ENCODE data around the gene CLCN6. TPM values are rescaled to one million over a fixed set of nuclear protein-coding genes. Genes with fewer than 3 reads are reported as not detected.

The CLCN6 gene
- polyA plus RNA-seq, 3 donors from 2014 or later, result 1.1 to 3.6 (median 1.5) TPM

DNA sequence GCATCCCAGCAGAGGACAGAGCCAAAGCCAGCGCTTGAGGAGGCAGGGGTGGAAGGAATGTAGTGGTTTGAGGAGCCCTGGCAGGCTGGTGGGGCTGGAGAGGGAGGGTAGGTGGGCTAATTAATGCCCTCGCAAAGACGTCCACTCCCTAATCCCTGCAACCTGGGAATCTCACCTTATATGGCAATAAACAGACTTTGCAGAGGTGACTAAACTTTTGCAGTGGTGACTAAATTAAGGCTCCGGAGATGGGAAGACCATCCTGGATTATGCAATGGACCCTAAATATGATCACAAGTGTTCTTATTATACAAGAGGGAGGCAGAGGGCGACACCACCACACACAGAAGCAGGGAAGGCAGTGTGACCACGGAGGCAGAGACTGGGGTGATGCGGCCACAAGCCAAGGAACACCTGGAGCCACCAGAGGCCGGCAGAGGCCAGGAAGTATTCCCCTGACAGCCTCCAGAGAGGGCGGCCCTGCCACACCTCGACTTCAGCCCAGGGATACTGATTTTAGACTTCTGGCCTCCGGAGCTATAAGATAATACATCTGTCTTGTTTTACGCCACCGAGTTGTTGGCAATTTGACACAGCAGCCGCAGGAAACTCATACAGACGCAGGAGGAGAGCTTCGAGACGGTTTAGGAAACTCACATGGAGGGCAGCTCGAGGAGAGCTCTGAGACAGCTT, 75.9 kb downstream of the CLCN6 start:
- Mint-ChIP-seq H3K4me3 (no peak overlapping the region), H3K27me3 (ENCODE audit: low read depth in 3 of 3) (peaks cover 0 to 2% (median 1%) of the 10 kb centered on the region in 3 donors), H3K9me3 (no peaks in the 10 kb centered on the region), H3K36me3 (no peaks in the 10 kb centered on the region), H3K27ac (no peak overlapping the region), H3K4me1 (no peaks in the 10 kb centered on the region)
- DNase-seq, result no peak

GRCh38 chr1:11882814-11883538, 77.0 kb downstream of the CLCN6 start:
- Mint-ChIP-seq H3K36me3 (no peaks in the 10 kb centered on the region), H3K9me3 (no peaks in the 10 kb centered on the region), H3K27ac (no peak overlapping the region), H3K4me1 (no peaks in the 10 kb centered on the region), H3K4me3 (no peak overlapping the region), H3K27me3 (ENCODE audit: low read depth in 3 of 3) (peaks cover 0 to 2% (median 1%) of the 10 kb centered on the region in 3 donors)
- DNase-seq, result no peak

GRCh38 chr1:11885916-11886315, 79.9 kb downstream of the CLCN6 start:
- Mint-ChIP-seq H3K27ac (no peak overlapping the region), H3K4me1 (no peaks in the 10 kb centered on the region), H3K36me3 (no peaks in the 10 kb centered on the region), H3K4me3 (no peak overlapping the region), H3K9me3 (no peaks in the 10 kb centered on the region), H3K27me3 (ENCODE audit: low read depth in 3 of 3) (peaks cover 0 to 5% (median 1%) of the 10 kb centered on the region in 3 donors)
- DNase-seq, result no peak

GRCh38 chr1:11886986-11887665, 81.1 kb downstream of the CLCN6 start:
- Mint-ChIP-seq H3K27me3 (ENCODE audit: low read depth in 3 of 3) (peaks cover 0 to 3% (median 1%) of the 10 kb centered on the region in 3 donors), H3K4me3 (no peak overlapping the region), H3K4me1 (no peaks in the 10 kb centered on the region), H3K27ac (no peak overlapping the region), H3K9me3 (no peaks in the 10 kb centered on the region), H3K36me3 (no peaks in the 10 kb centered on the region)
- no peak for DNase-seq

- H3K27me3 Mint-ChIP-seq (ENCODE audit: low read depth in 3 of 3), result peaks cover 0 to 3% (median 1%) of the 10 kb centered on the region in 3 donors
- H3K27ac Mint-ChIP-seq, result no peak overlapping the region
- DNase-seq, result no peak
- no peaks in the 10 kb centered on the region for H3K4me1 Mint-ChIP-seq
- H3K9me3 Mint-ChIP-seq, result no peaks in the 10 kb centered on the region
- no peak overlapping the region for H3K4me3 Mint-ChIP-seq
- no peaks in the 10 kb centered on the region for H3K36me3 Mint-ChIP-seq
Measured at GRCh38 chr1:11887666-11888007, 81.6 kb downstream of the CLCN6 start.

DNA sequence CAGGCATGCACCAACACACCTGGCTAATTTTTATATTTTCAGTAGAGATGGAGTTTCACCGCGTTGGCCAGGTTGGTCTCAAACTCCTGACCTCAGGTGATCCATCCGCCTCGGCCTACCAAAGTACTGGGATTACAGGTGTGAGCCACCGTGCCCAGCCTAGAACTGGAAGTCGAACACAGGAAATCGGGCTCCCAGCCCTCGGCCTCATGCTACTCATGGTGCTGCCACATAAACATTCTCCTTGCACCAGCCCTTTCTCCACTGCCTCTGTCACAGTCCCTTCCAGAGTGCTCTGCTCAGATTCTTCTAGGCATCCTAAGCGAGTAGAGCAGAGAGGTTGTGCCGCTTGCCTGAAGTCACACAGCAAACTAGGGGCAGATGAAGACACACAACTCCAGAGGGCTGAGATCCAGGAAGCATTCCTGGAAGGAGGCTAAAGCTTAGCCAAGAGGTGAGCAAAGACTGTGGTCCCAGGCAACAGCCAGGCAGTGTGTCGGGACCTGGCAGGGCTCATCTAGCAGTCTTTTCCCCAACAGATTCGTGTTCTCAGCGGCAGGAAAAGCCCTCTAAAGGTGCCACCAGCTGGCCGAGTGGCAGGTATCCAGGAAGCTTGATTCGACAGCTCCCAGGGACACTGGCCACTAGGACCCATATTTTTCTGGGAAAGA, 82.3 kb downstream of the CLCN6 start:
- H3K27ac Mint-ChIP-seq, result no peak overlapping the region
- no peaks in the 10 kb centered on the region for H3K36me3 Mint-ChIP-seq
- no peaks in the 10 kb centered on the region for H3K4me1 Mint-ChIP-seq
- DNase-seq, result no peak
- H3K4me3 Mint-ChIP-seq, result no peak overlapping the region
- H3K27me3 Mint-ChIP-seq (ENCODE audit: low read depth in 3 of 3), result peaks cover 0 to 3% (median 0%) of the 10 kb centered on the region in 3 donors
- H3K9me3 Mint-ChIP-seq, result no peaks in the 10 kb centered on the region

DNA sequence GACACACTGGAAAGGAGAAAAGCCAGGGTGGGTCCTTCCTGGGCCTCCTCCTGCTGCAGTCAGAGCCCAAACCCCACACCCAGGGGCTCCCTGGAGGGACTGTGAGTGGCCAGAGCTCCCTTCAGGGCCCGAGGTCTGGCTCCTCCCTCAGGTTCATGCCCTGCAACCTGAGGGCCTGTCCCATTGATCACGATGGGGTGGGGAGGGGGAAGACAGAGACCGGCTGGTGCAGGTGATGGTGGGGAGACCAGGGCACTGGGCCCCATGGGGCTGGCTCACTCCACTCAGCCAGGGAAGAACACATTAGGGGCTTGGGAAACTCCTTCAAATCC, 82.9 kb downstream of the CLCN6 start:
- H3K4me3 Mint-ChIP-seq, result no peak overlapping the region
- no peak for DNase-seq
- H3K27ac Mint-ChIP-seq, result no peak overlapping the region
- H3K9me3 Mint-ChIP-seq, result no peaks in the 10 kb centered on the region
- H3K27me3 Mint-ChIP-seq (ENCODE audit: low read depth in 3 of 3), result peaks cover 0 to 3% (median 0%) of the 10 kb centered on the region in 3 donors
- H3K36me3 Mint-ChIP-seq, result no peaks in the 10 kb centered on the region
- no peaks in the 10 kb centered on the region for H3K4me1 Mint-ChIP-seq

GRCh38 chr1:11891433-11892186, 85.6 kb downstream of the CLCN6 start:
- no peak overlapping the region for H3K27ac Mint-ChIP-seq
- no peaks in the 10 kb centered on the region for H3K4me1 Mint-ChIP-seq
- H3K27me3 Mint-ChIP-seq (ENCODE audit: low read depth in 3 of 3), result peaks cover under 1 to 5% (median 3%) of the 10 kb centered on the region in 3 donors
- peaks cover 0 to 2% (median 0%) of the 10 kb centered on the region in 6 donors for H3K9me3 Mint-ChIP-seq
- DNase-seq, result no peak
- H3K36me3 Mint-ChIP-seq, result no peaks in the 10 kb centered on the region
- H3K4me3 Mint-ChIP-seq, result no peak overlapping the region

Other genes with a start within 250 kb of the CLCN6 start
- gene FBXO2, start 151.8 kb upstream of the CLCN6 start, polyA plus RNA-seq, result 10 to 100 TPM in 2 of 3 donors, 1 to 10 TPM in 1; 5.6 to 15.5 (median 14.4) TPM
- 10 to 100 TPM in 2 of 3 donors, 1 to 10 TPM in 1; 8.6 to 13.4 (median 12.5) TPM for gene FBXO44, start 151.3 kb upstream of the CLCN6 start, polyA plus RNA-seq
- 100 to 1,000 TPM; 105 to 164 (median 121) TPM for gene FBXO6, start 142.0 kb upstream of the CLCN6 start, polyA plus RNA-seq
- 100 to 1,000 TPM; 103 to 182 (median 163) TPM for gene MAD2L2, start 125.0 kb upstream of the CLCN6 start, polyA plus RNA-seq
- under 1 TPM; 0.29 to 0.94 (median 0.58) TPM for gene DRAXIN, start 114.5 kb upstream of the CLCN6 start, polyA plus RNA-seq
- 100 to 1,000 TPM; 319 to 591 (median 324) TPM for gene AGTRAP, start 70.1 kb upstream of the CLCN6 start, polyA plus RNA-seq
- gene C1orf167, start 44.0 kb upstream of the CLCN6 start, polyA plus RNA-seq, result 1 to 10 TPM in 1 of 3 donors, not detected in 2; 3.0 TPM
- 10 to 100 TPM in 1 of 3 donors, 1 to 10 TPM in 2; 5.0 to 15.2 (median 7.6) TPM for gene MTHFR, start 227 bp upstream of the CLCN6 start, polyA plus RNA-seq
- gene NPPA, start 41.6 kb downstream of the CLCN6 start, polyA plus RNA-seq, result not detected
- not detected for gene NPPB, start 52.8 kb downstream of the CLCN6 start, polyA plus RNA-seq
- 10 to 100 TPM; 47.4 to 78.3 (median 52.0) TPM for gene KIAA2013, start 120.2 kb downstream of the CLCN6 start, polyA plus RNA-seq
- gene PLOD1, start 128.5 kb downstream of the CLCN6 start, polyA plus RNA-seq, result 10 to 100 TPM; 36.2 to 81.9 (median 73.8) TPM
- gene MFN2, start 174.3 kb downstream of the CLCN6 start, polyA plus RNA-seq, result 10 to 100 TPM; 34.9 to 55.9 (median 37.7) TPM
- 10 to 100 TPM; 29.0 to 34.4 (median 32.4) TPM for gene MIIP, start 213.3 kb downstream of the CLCN6 start, polyA plus RNA-seq

Data from immature natural killer cell (primary cell).